ENCODE measurements around the gene FBXL19. TPM values are rescaled to one million over a fixed set of nuclear protein-coding genes. Genes with fewer than 3 reads are reported as not detected.
A peak's percentile ranks its signal among the peaks of the same experiment; 100 is the strongest.

FBXL19 gene
- total and polyA plus RNA-seq, 2 of the 8 experiments (the other 6 are each of a cell fraction or from before 2014, with no cell fraction given), result 47.2 to 72.2 TPM

GRCh38 chr16:30922960-30923535 lies 324 bp upstream of the FBXL19 start (continued):
- TF ChIP-seq CHD7 (IDR thresholded peaks at IDR 0.05; ENCODE audit: insufficient replicate concordance, low read length) (no peak), BCL11A (IDR thresholded peaks at IDR 0.05; ENCODE audit: low read depth in 2 of 2, low read length in 2 of 2) (no peak), RAD21 (IDR thresholded peaks at IDR 0.05 in 1 of 2, conservative IDR thresholded peaks at IDR 0.05 in 1 of 2; ENCODE audit: low read depth in 2 of 2, low read length in 2 of 2) (no peak), EP300 (IDR thresholded peaks at IDR 0.05; ENCODE audit: borderline replicate concordance in 1 of 2, low read depth in 2 of 2, low read length in 2 of 2) (no peak), CHD2 (IDR thresholded peaks at IDR 0.05; ENCODE audit: low read length) (0 out of 2 replicates have a peak, but pooled peaks have one; percentile 40)
- TF ChIP-seq, protein P1, sequence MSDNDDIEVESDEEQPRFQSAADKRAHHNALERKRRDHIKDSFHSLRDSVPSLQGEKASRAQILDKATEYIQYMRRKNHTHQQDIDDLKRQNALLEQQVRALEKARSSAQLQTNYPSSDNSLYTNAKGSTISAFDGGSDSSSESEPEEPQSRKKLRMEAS (IDR thresholded peaks at IDR 0.05), result peak; percentile 52; the same call in 1 of the 2 replicates
